ENCODE measurements around the gene PARS2. TPM values are rescaled to one million over a fixed set of nuclear protein-coding genes. Genes with fewer than 3 reads are reported as not detected.

The PARS2 gene
- total RNA-seq, 2 experiments from 2014 or later: 5.3 to 7.6 TPM

- no TSS peak for BruUV-seq (replicated peaks)
- H3K9me2 ChIP-seq (ENCODE audit: insufficient read depth, low read length): no peaks in the 10 kb centered on the region
- no peak overlapping the region for H3K4me3 ChIP-seq (ENCODE audit: low read depth, low read length, poor library complexity, severe bottlenecking)
- intact Hi-C loops (cut with micrococcal nuclease; ENCODE audit: unreplicated experiment): no loop called here
- no peak overlapping the region for H3K27ac ChIP-seq (ENCODE audit: low read depth, low read length, poor library complexity, severe bottlenecking)
- no peak overlapping the region for H2AFZ ChIP-seq (ENCODE audit: low read length)
- H3K4me2 ChIP-seq (ENCODE audit: low read length): no peak overlapping the region
- no peaks in the 10 kb centered on the region for H3K36me3 ChIP-seq (ENCODE audit: insufficient read depth, low read length)
- H3K79me2 ChIP-seq (ENCODE audit: insufficient read depth, low read depth, low read length): no peaks in the 10 kb centered on the region
- no peaks in the 10 kb centered on the region for H3K9me3 ChIP-seq (ENCODE audit: low read length)
- DNase-seq (ENCODE audit: low spot score): no peak
- CTCF ChIA-PET (ENCODE audit: unreplicated experiment): no interaction called here
- POLR2A ChIA-PET: interaction anchor here (0.5 to 0.7 kb wide), 2 partner anchors 83 to 606 kb away, joined by 3 read pairs; no protein-coding TSS in a partner anchor
- TF ChIP-seq EZH2phosphoT487 (IDR thresholded peaks at IDR 0.05; ENCODE audit: borderline replicate concordance, low read depth, low read length) (no peak), CTCF (conservative IDR thresholded peaks at IDR 0.05; ENCODE audit: low read length) (no peak)
- H3K4me1 ChIP-seq (ENCODE audit: insufficient read depth, low read length, poor library complexity, severe bottlenecking): no peaks in the 10 kb centered on the region
- no peaks in the 10 kb centered on the region for H4K20me1 ChIP-seq (ENCODE audit: insufficient read depth, low read length)
These were observed 40.3 kb upstream of the PARS2 start for GRCh38 chr1:54804471-54805132.

- Histone ChIP-seq H3K4me1 (ENCODE audit: insufficient read depth, low read length, poor library complexity, severe bottlenecking) (no peaks in the 10 kb centered on the region), H3K9me3 (ENCODE audit: low read length) (no peaks in the 10 kb centered on the region), H3K4me3 (ENCODE audit: low read depth, low read length, poor library complexity, severe bottlenecking) (no peak overlapping the region), H3K79me2 (ENCODE audit: insufficient read depth, low read depth, low read length) (no peaks in the 10 kb centered on the region), H4K20me1 (ENCODE audit: insufficient read depth, low read length) (no peaks in the 10 kb centered on the region), H3K36me3 (ENCODE audit: insufficient read depth, low read length) (no peaks in the 10 kb centered on the region), H3K27ac (ENCODE audit: low read depth, low read length, poor library complexity, severe bottlenecking) (no peak overlapping the region), H2AFZ (ENCODE audit: low read length) (no peak overlapping the region), H3K4me2 (ENCODE audit: low read length) (no peak overlapping the region), H3K9me2 (ENCODE audit: insufficient read depth, low read length) (no peaks in the 10 kb centered on the region)
- intact Hi-C loops (cut with micrococcal nuclease; ENCODE audit: unreplicated experiment): no loop called here
- POLR2A ChIA-PET: interaction anchor here (0.5 kb wide), 1 partner anchor 606 kb away, joined by 3 read pairs; no protein-coding TSS in a partner anchor
- no peak for DNase-seq (ENCODE audit: low spot score)
- no peak for TF ChIP-seq EZH2phosphoT487 (IDR thresholded peaks at IDR 0.05; ENCODE audit: borderline replicate concordance, low read depth, low read length)
- TF ChIP-seq CTCF (conservative IDR thresholded peaks at IDR 0.05; ENCODE audit: low read length): no peak
- no TSS peak for BruUV-seq (replicated peaks)
- CTCF ChIA-PET (ENCODE audit: unreplicated experiment): no interaction called here
These were observed 39.6 kb upstream of the PARS2 start for GRCh38 chr1:54803761-54804470.

Data from OCI-LY7 (cell line).